HCT116 (cell line): Measurements from ENCODE around the gene UMOD. TPM values are rescaled to one million over a fixed set of nuclear protein-coding genes. Genes with fewer than 3 reads are reported as not detected.

Source experiments
- ATAC-seq: fragments of 200-7000 bp; cut with Tn5 transposase; 2 replicates; pipeline ENCODE4 v1.9.1; 2020; ENCODE audit warnings: mild to moderate bottlenecking, moderate library complexity
- BruUV-seq: library from RNA; stranded (reverse); fragments of 400-500 nt; replicated peaks from 2 replicates; lab custom pipeline; 2021; lab: Mats Ljungman, UMichigan
- CTCF ChIA-PET: fragments of 300-600 bp; sonication (Branson Sonifier 250); formaldehyde crosslinking; loops from one replicate; lab custom pipeline; 2021; ENCODE audit warnings: antibody characterized with exemption; lab: Charles Lee
- POLR2A ChIA-PET: fragments of 300-600, 350-600 bp; sonication (Branson Sonifier 250); formaldehyde crosslinking; loops from one replicate; lab custom pipeline; 2021; ENCODE audit warnings: antibody characterized with exemption; lab: Charles Lee
- RAD21 ChIA-PET, 2 experiments: fragments of 300-600 bp; sonication (Branson Sonifier 250); formaldehyde crosslinking; loops; one replicate each; lab custom pipeline; 2023; ENCODE audit warnings: low total read pairs in 2 of 2; ENCODE audit not compliant: uncharacterized antibody in 2 of 2, unreplicated experiment in 2 of 2, low non-redundant PET in 1 of 2; lab: Charles Lee
- DNase-seq: peaks from one replicate; pipeline ENCODE4 v3.0.0-alpha.2; 2010; ENCODE audit warnings: low read depth, low spot score
- H2AFZ ChIP-seq: fragments of 200-600 bp; shearing (Covaris generic), sonication (generic); 2 replicates; pipeline ENCODE4 v1.6.1; 2017; ENCODE audit warnings: low read depth, mixed run types, mixed read lengths, antibody characterized with exemption, low read length; ENCODE audit not compliant: poor library complexity, severe bottlenecking
- H3K27ac ChIP-seq: 2 replicates; pipeline ENCODE4 v1.5.1; 2012; ENCODE audit warnings: low read depth, low read length
- H3K27me3 ChIP-seq: fragments of 200-600 bp; sonication (generic); 2 replicates; pipeline ENCODE4 v1.6.1; 2016; ENCODE audit warnings: mixed run types, low read length, mixed read lengths; ENCODE audit not compliant: insufficient read depth
- H3K36me3 ChIP-seq, 2 experiments: fragments of 200-500 bp in 1 of 2; fragments of 200-600 bp in 1 of 2; sonication (Bioruptor generic) in 1 of 2; sonication (generic) in 1 of 2; 2 replicates each; pipeline versions ENCODE4 v1.5.1 to v1.6.1; 2014 to 2016; ENCODE audit warnings: low read length in 2 of 2, inconsistent platforms in 1 of 2, mixed read lengths in 1 of 2, mixed run types in 1 of 2; ENCODE audit not compliant: insufficient read depth in 2 of 2, control insufficient read depth in 1 of 2
- H3K4me1 ChIP-seq, 2 experiments: fragments of 200-600 bp in 1 of 2; sonication (generic) in 1 of 2; 2 replicates each; pipeline versions ENCODE4 v1.5.1 to v1.6.1; 2012 to 2017; ENCODE audit warnings: low read length in 2 of 2, inconsistent platforms in 1 of 2, mild to moderate bottlenecking in 1 of 2, mixed read lengths in 1 of 2, mixed run types in 1 of 2, moderate library complexity in 1 of 2; ENCODE audit not compliant: insufficient read depth in 2 of 2, control insufficient read depth in 1 of 2
- H3K4me2 ChIP-seq: fragments of 200-600 bp; sonication (generic); 2 replicates; pipeline ENCODE4 v1.6.1; 2017; ENCODE audit warnings: mixed run types, low read length, mixed read lengths
- H3K4me3 ChIP-seq, 2 experiments: fragments of 200-600 bp in 1 of 2; sonication (generic) in 1 of 2; replicated peaks in 1 of 2; 2 replicates each; pipeline ENCODE4 v1.5.1; 2011 to 2016; ENCODE audit warnings: low read length in 2 of 2, control low read depth in 1 of 2, low read depth in 1 of 2, mild to moderate bottlenecking in 1 of 2, mixed read lengths in 1 of 2, mixed run types in 1 of 2
- H3K79me2 ChIP-seq: fragments of 200-600 bp; sonication (generic); 2 replicates; pipeline ENCODE4 v1.6.1; 2017; ENCODE audit warnings: mild to moderate bottlenecking, mixed run types, low read length, moderate library complexity, mixed read lengths; ENCODE audit not compliant: insufficient read depth
- H3K9ac ChIP-seq: fragments of 200-600 bp; sonication (generic); 2 replicates; pipeline ENCODE4 v1.6.1; 2016; ENCODE audit warnings: low read length, mixed read lengths
- H3K9me2 ChIP-seq: fragments of 200-600 bp; sonication (generic), shearing (Covaris generic); 2 replicates; pipeline ENCODE4 v1.6.1; 2017; ENCODE audit warnings: mixed run types, mild to moderate bottlenecking, moderate library complexity; ENCODE audit not compliant: insufficient read depth
- H3K9me3 ChIP-seq, 2 experiments: fragments of 200-500 bp in 1 of 2; fragments of 200-600 bp in 1 of 2; sonication (Bioruptor generic) in 1 of 2; sonication (generic) in 1 of 2; 2 replicates each; pipeline ENCODE4 v1.6.1; 2014 to 2017; ENCODE audit warnings: low read length in 2 of 2, mixed read lengths in 2 of 2, inconsistent platforms in 1 of 2, low read depth in 1 of 2, mild to moderate bottlenecking in 1 of 2, mixed run types in 1 of 2, moderate library complexity in 1 of 2; ENCODE audit not compliant: control insufficient read depth in 1 of 2, insufficient read depth in 1 of 2
- H4K20me1 ChIP-seq: fragments of 200-600 bp; sonication (generic), shearing (Covaris generic); 2 replicates; pipeline ENCODE4 v1.6.1; 2017; ENCODE audit warnings: mixed run types, mild to moderate bottlenecking, moderate library complexity; ENCODE audit not compliant: insufficient read depth
- CBX3 ChIP-seq: IDR thresholded peaks from 2 replicates; pipeline ENCODE4 v1.6.1; 2012; ENCODE audit warnings: low read depth
- CEBPB ChIP-seq: IDR thresholded peaks from 2 replicates; pipeline ENCODE4 v1.6.1; 2012; ENCODE audit warnings: low read depth
- EZH2phosphoT487 ChIP-seq: fragments of 200-600 bp; IDR thresholded peaks from 2 replicates; pipeline ENCODE4 v1.6.1; 2018; ENCODE audit warnings: antibody characterized with exemption, borderline replicate concordance
- FOSL1 ChIP-seq: IDR thresholded peaks from 2 replicates; pipeline ENCODE4 v1.6.1; 2012; ENCODE audit warnings: low read depth
- JUND ChIP-seq: IDR thresholded peaks from 2 replicates; pipeline ENCODE4 v1.6.1; 2012
- POLR2AphosphoS5 ChIP-seq: IDR thresholded peaks from 2 replicates; pipeline ENCODE4 v1.6.1; 2011; ENCODE audit warnings: mild to moderate bottlenecking, low read depth, low read length, moderate library complexity
- RAD21 ChIP-seq: IDR thresholded peaks from 2 replicates; pipeline ENCODE4 v1.6.1; 2012; ENCODE audit warnings: low read depth, mild to moderate bottlenecking
- SRF ChIP-seq: IDR thresholded peaks from 2 replicates; pipeline ENCODE4 v1.6.1; 2012; ENCODE audit warnings: low read depth
- TCF7L2 ChIP-seq: IDR thresholded peaks from 2 replicates; pipeline ENCODE4 v1.7.0; 2011; ENCODE audit warnings: borderline replicate concordance, inconsistent platforms; ENCODE audit not compliant: insufficient read depth, insufficient read length; ENCODE audit errors: extremely low read depth
- intact Hi-C: fragments of 100-400 bp; cut with micrococcal nuclease; formaldehyde crosslinking; loops from 2 replicates; pipeline ENCODE4 v1.10.0; 2022
- total RNA-seq: library from RNA; stranded (reverse); gene quantifications from one replicate; pipeline ENCODE4 v1.2.1, GENCODE V29; 2021; ENCODE audit not compliant: unreplicated experiment
- TF ChIP-seq, protein P1 (sequence below): IDR thresholded peaks from 2 replicates; pipeline ENCODE4 v1.6.1; 2012
- TF ChIP-seq, protein P2 (sequence below): IDR thresholded peaks from 2 replicates; pipeline ENCODE4 v1.6.1; 2012
- TF ChIP-seq, protein P3 (sequence below), 3 experiments: fragments of 200-600 bp in 1 of 3; sonication (generic) in 1 of 3; IDR thresholded peaks in 2 of 3; conservative IDR thresholded peaks in 1 of 3; 2 replicates each; pipeline ENCODE4 v1.5.1; 2012 to 2017; ENCODE audit warnings: low read depth in 2 of 3, low read length in 2 of 3, antibody characterized with exemption in 1 of 3, borderline replicate concordance in 1 of 3, control low read depth in 1 of 3, mild to moderate bottlenecking in 1 of 3, mixed read lengths in 1 of 3, mixed run types in 1 of 3, moderate library complexity in 1 of 3; ENCODE audit not compliant: insufficient read depth in 1 of 3
- TF ChIP-seq, protein P4 (sequence below): IDR thresholded peaks from 2 replicates; pipeline ENCODE4 v1.6.1; 2012; ENCODE audit warnings: low read depth

The UMOD gene
- total RNA-seq, 1 experiment from 2014 or later, result not detected

DNA sequence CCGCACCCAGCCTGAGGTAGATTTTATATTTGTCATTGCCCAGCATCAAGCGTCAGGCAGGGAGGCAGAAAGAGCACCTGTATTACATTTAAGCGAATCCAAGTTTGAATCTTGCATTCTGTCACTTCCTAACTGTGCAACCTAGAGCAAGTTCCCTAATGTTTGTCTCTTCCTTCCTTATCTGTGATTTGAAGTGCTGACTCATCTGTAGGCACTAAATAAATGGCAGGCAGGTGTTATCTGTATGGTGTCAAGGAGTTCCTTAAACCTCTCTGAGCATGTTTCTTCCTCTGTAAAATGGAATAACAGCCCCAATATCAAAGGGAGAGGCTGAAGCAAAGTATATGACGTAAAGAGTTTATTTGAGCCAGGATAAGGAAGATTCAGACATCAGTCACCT, 49.5 kb downstream of the UMOD start:
- Histone ChIP-seq H3K4me3 (no peak overlapping the region), H4K20me1 (no peaks in the 10 kb centered on the region), H3K27me3 (peaks cover 46% of the 10 kb centered on the region), H3K9me3 (no peaks in the 10 kb centered on the region), H3K9me2 (no peaks in the 10 kb centered on the region), H3K79me2 (no peaks in the 10 kb centered on the region), H3K4me1 (no peaks in the 10 kb centered on the region), H3K36me3 (no peaks in the 10 kb centered on the region), H3K4me2 (no peak overlapping the region), H2AFZ (no peak overlapping the region), H3K27ac (no peak overlapping the region), H3K9ac (no peak overlapping the region)
- ATAC-seq, result no peak
- CTCF ChIA-PET, result interaction anchor here (6.6 kb wide), 1 partner anchor 396 kb away, joined by 232 read pairs; no protein-coding TSS in a partner anchor
- RAD21 ChIA-PET, result interaction anchor here in 1 of 2 experiments (0.5 kb wide), 1 partner anchor 83 kb away, joined by 5 read pairs; no protein-coding TSS in a partner anchor
- POLR2A ChIA-PET, result no interaction called here
- TF ChIP-seq, protein P1, sequence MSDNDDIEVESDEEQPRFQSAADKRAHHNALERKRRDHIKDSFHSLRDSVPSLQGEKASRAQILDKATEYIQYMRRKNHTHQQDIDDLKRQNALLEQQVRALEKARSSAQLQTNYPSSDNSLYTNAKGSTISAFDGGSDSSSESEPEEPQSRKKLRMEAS, result no peak
- TF ChIP-seq, protein P2, sequence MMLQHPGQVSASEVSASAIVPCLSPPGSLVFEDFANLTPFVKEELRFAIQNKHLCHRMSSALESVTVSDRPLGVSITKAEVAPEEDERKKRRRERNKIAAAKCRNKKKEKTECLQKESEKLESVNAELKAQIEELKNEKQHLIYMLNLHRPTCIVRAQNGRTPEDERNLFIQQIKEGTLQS, result no peak
- TF ChIP-seq FOSL1 (no peak), JUND (no peak), CEBPB (no peak), POLR2AphosphoS5 (no peak), TCF7L2 (no peak), RAD21 (no peak), CBX3 (no peak)
- no peak for DNase-seq
- intact Hi-C loops, result loop anchor here (5.0 to 10.0 kb wide), 2 partner anchors 321 to 698 kb away; no protein-coding TSS in a partner anchor
- BruUV-seq, result no TSS peak

DNA sequence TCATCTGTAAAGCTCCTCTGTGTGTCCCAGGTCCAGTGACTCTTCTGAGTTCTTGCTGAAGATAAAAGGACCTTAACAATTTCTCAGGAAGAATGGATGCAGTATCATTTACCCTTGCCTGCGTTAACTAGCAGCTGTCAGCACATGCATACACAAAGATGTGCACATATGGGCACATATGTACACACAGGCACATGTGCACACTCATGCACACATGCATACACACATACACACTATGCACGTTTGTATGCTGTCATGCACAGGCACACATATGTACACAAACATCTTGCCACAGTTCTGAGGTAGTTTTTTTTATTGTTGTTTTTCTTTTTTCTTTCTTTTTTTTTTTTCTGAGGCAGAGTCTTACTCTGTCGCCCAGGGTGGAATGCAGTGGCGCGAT, 50.1 kb downstream of the UMOD start:
- no peak overlapping the region for H3K4me3 ChIP-seq
- ChIA-PET CTCF (interaction anchor here (3.1 to 6.6 kb wide), 3 partner anchors 83 to 402 kb away, joined by 36 to 232 read pairs (median 46); no protein-coding TSS in a partner anchor), RAD21 (interaction anchor here in 1 of 2 experiments (0.9 kb wide), 1 partner anchor 395 kb away, joined by 4 read pairs; no protein-coding TSS in a partner anchor), POLR2A (no interaction called here)
- no peaks in the 10 kb centered on the region for H3K4me1 ChIP-seq
- no peaks in the 10 kb centered on the region for H3K9me2 ChIP-seq
- intact Hi-C loops, result loop anchor here (5.0 to 10.0 kb wide), 2 partner anchors 320 to 698 kb away; no protein-coding TSS in a partner anchor
- H2AFZ ChIP-seq, result no peak overlapping the region
- DNase-seq (no peak), ATAC-seq (no peak)
- no peak overlapping the region for H3K9ac ChIP-seq
- H4K20me1 ChIP-seq, result no peaks in the 10 kb centered on the region
- H3K4me2 ChIP-seq, result no peak overlapping the region
- H3K27ac ChIP-seq, result no peak overlapping the region
- peaks cover 46% of the 10 kb centered on the region for H3K27me3 ChIP-seq
- no TSS peak for BruUV-seq
- H3K79me2 ChIP-seq, result no peaks in the 10 kb centered on the region
- no peaks in the 10 kb centered on the region for H3K9me3 ChIP-seq
- no peaks in the 10 kb centered on the region for H3K36me3 ChIP-seq
- TF ChIP-seq CBX3 (no peak), JUND (no peak), EZH2phosphoT487 (no peak), CEBPB (no peak), SRF (no peak)
- TF ChIP-seq, protein P3, sequence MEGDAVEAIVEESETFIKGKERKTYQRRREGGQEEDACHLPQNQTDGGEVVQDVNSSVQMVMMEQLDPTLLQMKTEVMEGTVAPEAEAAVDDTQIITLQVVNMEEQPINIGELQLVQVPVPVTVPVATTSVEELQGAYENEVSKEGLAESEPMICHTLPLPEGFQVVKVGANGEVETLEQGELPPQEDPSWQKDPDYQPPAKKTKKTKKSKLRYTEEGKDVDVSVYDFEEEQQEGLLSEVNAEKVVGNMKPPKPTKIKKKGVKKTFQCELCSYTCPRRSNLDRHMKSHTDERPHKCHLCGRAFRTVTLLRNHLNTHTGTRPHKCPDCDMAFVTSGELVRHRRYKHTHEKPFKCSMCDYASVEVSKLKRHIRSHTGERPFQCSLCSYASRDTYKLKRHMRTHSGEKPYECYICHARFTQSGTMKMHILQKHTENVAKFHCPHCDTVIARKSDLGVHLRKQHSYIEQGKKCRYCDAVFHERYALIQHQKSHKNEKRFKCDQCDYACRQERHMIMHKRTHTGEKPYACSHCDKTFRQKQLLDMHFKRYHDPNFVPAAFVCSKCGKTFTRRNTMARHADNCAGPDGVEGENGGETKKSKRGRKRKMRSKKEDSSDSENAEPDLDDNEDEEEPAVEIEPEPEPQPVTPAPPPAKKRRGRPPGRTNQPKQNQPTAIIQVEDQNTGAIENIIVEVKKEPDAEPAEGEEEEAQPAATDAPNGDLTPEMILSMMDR (IDR thresholded peaks at IDR 0.05 in 2 of 3, conservative IDR thresholded peaks at IDR 0.05 in 1 of 3; ENCODE audit: borderline replicate concordance in 1 of 3, insufficient read depth in 1 of 3, low read depth in 2 of 3, low read length in 2 of 3), result no peak
- TF ChIP-seq, protein P4, sequence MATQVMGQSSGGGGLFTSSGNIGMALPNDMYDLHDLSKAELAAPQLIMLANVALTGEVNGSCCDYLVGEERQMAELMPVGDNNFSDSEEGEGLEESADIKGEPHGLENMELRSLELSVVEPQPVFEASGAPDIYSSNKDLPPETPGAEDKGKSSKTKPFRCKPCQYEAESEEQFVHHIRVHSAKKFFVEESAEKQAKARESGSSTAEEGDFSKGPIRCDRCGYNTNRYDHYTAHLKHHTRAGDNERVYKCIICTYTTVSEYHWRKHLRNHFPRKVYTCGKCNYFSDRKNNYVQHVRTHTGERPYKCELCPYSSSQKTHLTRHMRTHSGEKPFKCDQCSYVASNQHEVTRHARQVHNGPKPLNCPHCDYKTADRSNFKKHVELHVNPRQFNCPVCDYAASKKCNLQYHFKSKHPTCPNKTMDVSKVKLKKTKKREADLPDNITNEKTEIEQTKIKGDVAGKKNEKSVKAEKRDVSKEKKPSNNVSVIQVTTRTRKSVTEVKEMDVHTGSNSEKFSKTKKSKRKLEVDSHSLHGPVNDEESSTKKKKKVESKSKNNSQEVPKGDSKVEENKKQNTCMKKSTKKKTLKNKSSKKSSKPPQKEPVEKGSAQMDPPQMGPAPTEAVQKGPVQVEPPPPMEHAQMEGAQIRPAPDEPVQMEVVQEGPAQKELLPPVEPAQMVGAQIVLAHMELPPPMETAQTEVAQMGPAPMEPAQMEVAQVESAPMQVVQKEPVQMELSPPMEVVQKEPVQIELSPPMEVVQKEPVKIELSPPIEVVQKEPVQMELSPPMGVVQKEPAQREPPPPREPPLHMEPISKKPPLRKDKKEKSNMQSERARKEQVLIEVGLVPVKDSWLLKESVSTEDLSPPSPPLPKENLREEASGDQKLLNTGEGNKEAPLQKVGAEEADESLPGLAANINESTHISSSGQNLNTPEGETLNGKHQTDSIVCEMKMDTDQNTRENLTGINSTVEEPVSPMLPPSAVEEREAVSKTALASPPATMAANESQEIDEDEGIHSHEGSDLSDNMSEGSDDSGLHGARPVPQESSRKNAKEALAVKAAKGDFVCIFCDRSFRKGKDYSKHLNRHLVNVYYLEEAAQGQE, result no peak
- TF ChIP-seq, protein P2, result no peak
